Uterus (tissue), 2 donors: ENCODE measurements around the gene PLSCR2.

Source experiments
- POLR2A ChIP-seq, 2 donors: fragments of 450-650 bp; IDR thresholded peaks; one replicate each; pipeline ENCODE4 v1.6.1; 2016; ENCODE audit warnings: antibody characterized with exemption in 2 of 2, mild to moderate bottlenecking in 1 of 2, moderate library complexity in 1 of 2
- TF ChIP-seq, protein P1 (sequence below), 4 experiments: fragments of 200-600 bp in 2 of 4; fragments of 450-650 bp in 2 of 4; sonication (generic) in 2 of 4; IDR thresholded peaks; one replicate each; pipeline ENCODE4 v1.5.1; 2016 to 2019; ENCODE audit warnings: antibody characterized with exemption in 4 of 4, mild to moderate bottlenecking in 2 of 4, moderate library complexity in 1 of 4

- TF ChIP-seq POLR2A (IDR thresholded peaks at IDR 0.05) = no peak
- TF ChIP-seq, protein P1, sequence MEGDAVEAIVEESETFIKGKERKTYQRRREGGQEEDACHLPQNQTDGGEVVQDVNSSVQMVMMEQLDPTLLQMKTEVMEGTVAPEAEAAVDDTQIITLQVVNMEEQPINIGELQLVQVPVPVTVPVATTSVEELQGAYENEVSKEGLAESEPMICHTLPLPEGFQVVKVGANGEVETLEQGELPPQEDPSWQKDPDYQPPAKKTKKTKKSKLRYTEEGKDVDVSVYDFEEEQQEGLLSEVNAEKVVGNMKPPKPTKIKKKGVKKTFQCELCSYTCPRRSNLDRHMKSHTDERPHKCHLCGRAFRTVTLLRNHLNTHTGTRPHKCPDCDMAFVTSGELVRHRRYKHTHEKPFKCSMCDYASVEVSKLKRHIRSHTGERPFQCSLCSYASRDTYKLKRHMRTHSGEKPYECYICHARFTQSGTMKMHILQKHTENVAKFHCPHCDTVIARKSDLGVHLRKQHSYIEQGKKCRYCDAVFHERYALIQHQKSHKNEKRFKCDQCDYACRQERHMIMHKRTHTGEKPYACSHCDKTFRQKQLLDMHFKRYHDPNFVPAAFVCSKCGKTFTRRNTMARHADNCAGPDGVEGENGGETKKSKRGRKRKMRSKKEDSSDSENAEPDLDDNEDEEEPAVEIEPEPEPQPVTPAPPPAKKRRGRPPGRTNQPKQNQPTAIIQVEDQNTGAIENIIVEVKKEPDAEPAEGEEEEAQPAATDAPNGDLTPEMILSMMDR (IDR thresholded peaks at IDR 0.05) = no peak
These were observed 47.3 kb downstream of the PLSCR2 start for GRCh38 chr3:146421819-146422759.
